Activated naive CD4-positive, alpha-beta T cell treated with anti-CD3 and anti-CD28 coated beads for 36 hours (primary cell): Measurements from ENCODE around the gene MYO1D. TPM values are rescaled to one million over a fixed set of nuclear protein-coding genes. Genes with fewer than 3 reads are reported as not detected.

ENCODE experiments used
- CTCF ChIA-PET: fragments of 350-600 bp; sonication (Branson Sonifier 250); formaldehyde crosslinking; loops from one replicate; lab custom pipeline; 2021; ENCODE audit warnings: antibody characterized with exemption; lab: Charles Lee
- DNase-seq: peaks from one replicate; pipeline ENCODE4 v3.0.0-alpha.2; 2020
- H3K27ac Mint-ChIP-seq: one replicate; pipeline ENCODE4 v1.8.0; 2021; ENCODE audit warnings: mild to moderate bottlenecking, mixed read lengths
- H3K27me3 Mint-ChIP-seq: one replicate; pipeline ENCODE4 v1.8.0; 2021; ENCODE audit warnings: low read depth, mixed read lengths
- H3K36me3 Mint-ChIP-seq: one replicate; pipeline ENCODE4 v1.8.0; 2021; ENCODE audit warnings: low read depth, mixed read lengths
- H3K4me1 Mint-ChIP-seq: one replicate; pipeline ENCODE4 v1.8.0; 2021; ENCODE audit warnings: low read depth, mixed read lengths
- H3K4me3 Mint-ChIP-seq: one replicate; pipeline ENCODE4 v1.8.0; 2021; ENCODE audit warnings: mild to moderate bottlenecking, moderate library complexity, mixed read lengths
- H3K9me3 Mint-ChIP-seq: one replicate; pipeline ENCODE4 v1.8.0; 2021; ENCODE audit warnings: mixed read lengths
- intact Hi-C: fragments of 100-400 bp; cut with micrococcal nuclease; formaldehyde crosslinking; loops from one replicate; pipeline ENCODE4 v1.15.1; 2023
- total RNA-seq, 2 experiments: library from RNA; stranded (reverse); gene quantifications; one replicate each; pipeline ENCODE4 v1.2.3, GENCODE V29; 2021

Gene MYO1D
- total RNA-seq, 2 experiments from 2014 or later = 6.7 to 8.3 TPM

DNA sequence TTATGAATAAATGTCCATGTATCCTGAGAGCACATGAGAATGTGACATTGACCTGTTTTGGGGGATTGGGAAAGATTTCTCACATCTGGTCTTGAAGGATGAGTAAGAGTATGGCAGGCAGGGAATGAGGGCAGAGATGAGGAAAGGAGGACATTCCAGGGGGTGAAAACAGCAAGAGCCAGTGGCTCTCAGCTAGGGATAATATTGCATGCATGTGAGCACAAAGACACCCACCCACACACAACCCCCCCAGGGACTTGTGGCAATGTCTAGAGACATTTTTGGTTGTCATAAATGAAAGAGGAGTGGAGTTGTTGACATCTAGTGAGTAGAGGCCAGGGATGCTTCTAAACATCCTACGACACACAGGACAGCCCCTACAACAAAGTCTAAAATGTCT, 6.0 kb downstream of the MYO1D start:
- DNase-seq = no peak
- no peak overlapping the region for H3K4me3 Mint-ChIP-seq
- H3K36me3 Mint-ChIP-seq = no peaks in the 10 kb centered on the region
- intact Hi-C loops = no loop called here
- peaks cover 2% of the 10 kb centered on the region for H3K27me3 Mint-ChIP-seq
- no peaks in the 10 kb centered on the region for H3K9me3 Mint-ChIP-seq
- H3K27ac Mint-ChIP-seq = no peak overlapping the region
- peaks cover 3% of the 10 kb centered on the region for H3K4me1 Mint-ChIP-seq
- CTCF ChIA-PET = no interaction called here

DNA sequence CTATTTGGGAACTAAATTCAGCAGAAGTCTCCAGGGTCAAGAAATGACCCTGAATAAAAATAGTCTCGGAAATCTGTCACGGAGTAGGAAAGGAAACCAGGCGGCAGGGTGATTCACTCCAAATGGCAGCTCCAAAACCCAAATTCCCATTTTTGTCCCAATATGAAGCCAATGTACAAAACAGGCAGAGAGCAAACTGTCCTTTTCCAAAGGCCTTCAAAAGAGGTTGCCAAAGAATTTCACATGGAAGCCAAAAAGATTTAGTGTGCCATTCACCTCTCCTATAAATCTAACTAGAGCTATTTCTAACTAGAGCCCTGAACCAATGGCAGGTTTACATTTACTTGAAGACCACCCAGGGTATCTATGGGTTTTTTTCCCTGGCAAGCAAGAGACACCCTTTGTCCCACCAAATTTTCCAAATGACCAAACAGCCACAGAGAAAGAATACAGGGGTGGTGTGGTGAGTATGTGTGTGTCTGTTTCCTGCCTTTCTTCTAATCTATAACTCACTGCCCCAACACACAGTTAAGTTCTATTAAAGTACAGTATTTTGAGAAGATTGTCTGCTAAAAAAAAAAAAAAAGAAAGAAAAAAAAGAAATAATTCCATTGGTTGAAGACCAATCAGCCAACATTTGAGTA, 6.8 kb downstream of the MYO1D start:
- CTCF ChIA-PET = no interaction called here
- Mint-ChIP-seq H3K4me1 (no peaks in the 10 kb centered on the region), H3K36me3 (no peaks in the 10 kb centered on the region), H3K27ac (no peak overlapping the region), H3K4me3 (no peak overlapping the region), H3K9me3 (no peaks in the 10 kb centered on the region), H3K27me3 (peaks cover 2% of the 10 kb centered on the region)
- DNase-seq = no peak
- intact Hi-C loops = no loop called here

DNA sequence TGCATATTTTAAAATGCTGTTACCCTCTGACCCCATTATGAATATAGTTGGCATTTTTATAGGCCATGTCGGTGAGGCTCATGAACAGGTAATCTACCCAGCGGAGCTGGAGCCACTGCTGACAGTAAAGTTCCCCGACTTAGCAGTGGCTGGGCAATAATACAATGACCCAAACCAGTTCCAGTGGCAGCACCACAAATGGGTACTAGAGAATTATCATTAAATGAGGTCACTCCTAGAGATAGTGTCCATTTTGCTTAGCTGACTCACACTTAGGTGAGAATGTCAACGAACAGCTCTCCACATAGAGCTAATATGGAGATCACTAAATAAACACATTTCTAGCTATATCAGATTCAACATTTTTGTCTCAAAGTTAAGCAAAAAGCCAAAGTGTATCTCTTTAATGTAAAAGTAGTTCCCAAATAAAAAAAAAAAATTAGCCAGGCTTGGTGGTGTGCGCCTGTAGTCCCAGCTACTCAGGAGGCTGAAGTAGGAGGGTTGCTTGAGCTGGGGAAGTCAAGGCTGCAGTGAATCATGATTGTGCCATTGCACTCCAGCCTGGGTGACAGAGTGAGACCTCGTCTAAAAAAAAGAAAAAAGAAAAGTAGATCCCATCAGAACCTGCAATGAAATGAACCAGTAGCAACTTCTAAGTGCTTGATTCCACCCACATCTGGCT, 7.4 kb downstream of the MYO1D start:
- DNase-seq = no peak
- CTCF ChIA-PET = no interaction called here
- Mint-ChIP-seq H3K36me3 (no peaks in the 10 kb centered on the region), H3K4me3 (no peak overlapping the region), H3K4me1 (no peaks in the 10 kb centered on the region), H3K27me3 (peaks cover 2% of the 10 kb centered on the region), H3K9me3 (no peaks in the 10 kb centered on the region), H3K27ac (no peak overlapping the region)
- intact Hi-C loops = no loop called here

DNA sequence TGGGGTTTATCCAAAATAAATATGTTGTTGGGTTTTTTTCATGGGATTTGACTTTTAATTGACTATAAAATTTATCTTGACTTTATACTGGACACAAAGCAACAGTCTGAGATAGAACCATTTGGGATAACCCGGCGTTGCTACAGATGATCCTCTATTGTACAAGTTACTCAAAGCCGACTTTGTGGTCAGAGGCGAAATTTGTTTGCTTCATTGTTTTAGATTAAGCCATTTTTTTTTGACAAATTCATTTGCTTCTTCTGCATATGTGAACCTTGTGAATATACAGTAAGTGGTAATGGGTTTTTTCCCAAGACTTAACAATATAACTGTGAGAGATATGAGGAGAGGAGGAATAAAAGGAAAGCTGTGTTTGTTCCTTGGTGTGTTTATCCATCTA, 11.8 kb downstream of the MYO1D start:
- CTCF ChIA-PET = no interaction called here
- H3K27me3 Mint-ChIP-seq = peaks cover 2% of the 10 kb centered on the region
- no peak overlapping the region for H3K27ac Mint-ChIP-seq
- no peaks in the 10 kb centered on the region for H3K4me1 Mint-ChIP-seq
- DNase-seq = no peak
- intact Hi-C loops = no loop called here
- H3K9me3 Mint-ChIP-seq = no peaks in the 10 kb centered on the region
- H3K36me3 Mint-ChIP-seq = no peaks in the 10 kb centered on the region
- no peak overlapping the region for H3K4me3 Mint-ChIP-seq

DNA sequence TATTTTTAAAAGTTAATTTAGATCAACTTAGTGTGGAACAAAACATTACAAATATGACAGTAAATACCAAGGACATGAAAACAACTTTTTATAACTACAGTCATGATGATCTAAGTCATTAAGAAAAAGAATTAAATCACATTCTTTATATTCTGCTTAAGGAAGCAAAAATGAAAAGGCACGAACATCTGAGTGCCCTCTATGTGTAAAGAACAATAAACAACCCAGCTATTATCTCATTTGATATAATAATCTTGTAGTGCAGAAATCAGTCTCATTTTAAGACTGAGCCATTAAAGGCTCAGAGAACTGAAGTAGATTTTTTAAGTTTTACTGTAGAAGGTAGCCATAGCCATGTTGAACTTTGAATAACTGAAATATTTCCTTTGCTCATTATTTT, 13.4 kb downstream of the MYO1D start:
- no peak overlapping the region for H3K27ac Mint-ChIP-seq
- no peaks in the 10 kb centered on the region for H3K4me1 Mint-ChIP-seq
- H3K9me3 Mint-ChIP-seq = no peaks in the 10 kb centered on the region
- CTCF ChIA-PET = interaction anchor here (3.0 kb wide), 1 partner anchor 13 kb away, joined by 21 read pairs; the partner anchor contains the start of gene MYO1D
- H3K36me3 Mint-ChIP-seq = no peaks in the 10 kb centered on the region
- DNase-seq = no peak
- H3K4me3 Mint-ChIP-seq = no peak overlapping the region
- H3K27me3 Mint-ChIP-seq = peaks cover 2% of the 10 kb centered on the region
- intact Hi-C loops = no loop called here

DNA sequence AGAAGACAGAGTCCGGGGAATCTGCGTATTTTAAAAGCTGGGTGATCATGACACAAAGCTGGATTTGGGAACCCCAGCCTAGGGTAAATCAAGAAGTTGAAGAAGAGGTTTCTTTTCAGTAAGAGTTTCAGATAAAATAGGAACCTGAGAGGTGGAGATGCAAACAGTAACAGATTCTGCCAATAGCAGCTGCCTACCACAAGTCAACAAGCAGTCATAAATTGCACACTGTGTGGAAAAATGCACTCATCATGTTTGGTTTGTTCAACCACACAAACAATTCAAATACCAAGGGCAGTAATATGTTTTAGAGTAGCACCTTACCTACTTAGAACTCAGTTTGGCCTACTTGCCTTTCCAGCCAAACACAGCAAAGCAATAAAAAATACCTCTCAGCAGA, 14.0 kb downstream of the MYO1D start:
- H3K36me3 Mint-ChIP-seq = no peaks in the 10 kb centered on the region
- no peaks in the 10 kb centered on the region for H3K9me3 Mint-ChIP-seq
- H3K27me3 Mint-ChIP-seq = peaks cover 2% of the 10 kb centered on the region
- no peak for DNase-seq
- H3K4me1 Mint-ChIP-seq = no peaks in the 10 kb centered on the region
- no peak overlapping the region for H3K27ac Mint-ChIP-seq
- no peak overlapping the region for H3K4me3 Mint-ChIP-seq
- CTCF ChIA-PET = interaction anchor here (3.0 kb wide), 1 partner anchor 14 kb away, joined by 21 read pairs; the partner anchor contains the start of gene MYO1D
- intact Hi-C loops = no loop called here

DNA sequence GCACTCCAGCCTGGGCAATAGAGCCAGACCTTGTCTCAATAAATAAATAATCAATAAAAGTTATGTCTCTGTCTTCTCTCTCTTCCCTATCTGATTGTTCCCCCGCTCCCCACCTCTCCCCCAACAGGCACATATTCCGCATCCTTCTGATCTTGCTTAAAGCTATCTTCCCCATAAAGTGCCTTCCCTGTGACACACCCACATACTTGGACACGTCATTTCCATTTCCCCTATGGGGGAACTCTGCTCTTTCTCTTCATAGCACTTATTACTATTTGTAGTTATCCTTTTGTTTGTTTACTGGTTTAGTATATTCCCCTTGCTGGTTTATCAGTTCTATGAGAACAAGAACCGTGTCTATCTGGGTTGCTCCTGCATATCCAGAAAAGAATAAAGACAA, 14.9 kb downstream of the MYO1D start:
- intact Hi-C loops = no loop called here
- no peaks in the 10 kb centered on the region for H3K9me3 Mint-ChIP-seq
- no peaks in the 10 kb centered on the region for H3K36me3 Mint-ChIP-seq
- no peak for DNase-seq
- H3K27me3 Mint-ChIP-seq = peaks cover 2% of the 10 kb centered on the region
- CTCF ChIA-PET = interaction anchor here (1.4 to 3.0 kb wide), 2 partner anchors 15 to 79 kb away, joined by 3 to 21 read pairs; partner anchors contain the start of gene MYO1D
- H3K4me1 Mint-ChIP-seq = no peaks in the 10 kb centered on the region
- no peak overlapping the region for H3K27ac Mint-ChIP-seq
- no peak overlapping the region for H3K4me3 Mint-ChIP-seq

DNA sequence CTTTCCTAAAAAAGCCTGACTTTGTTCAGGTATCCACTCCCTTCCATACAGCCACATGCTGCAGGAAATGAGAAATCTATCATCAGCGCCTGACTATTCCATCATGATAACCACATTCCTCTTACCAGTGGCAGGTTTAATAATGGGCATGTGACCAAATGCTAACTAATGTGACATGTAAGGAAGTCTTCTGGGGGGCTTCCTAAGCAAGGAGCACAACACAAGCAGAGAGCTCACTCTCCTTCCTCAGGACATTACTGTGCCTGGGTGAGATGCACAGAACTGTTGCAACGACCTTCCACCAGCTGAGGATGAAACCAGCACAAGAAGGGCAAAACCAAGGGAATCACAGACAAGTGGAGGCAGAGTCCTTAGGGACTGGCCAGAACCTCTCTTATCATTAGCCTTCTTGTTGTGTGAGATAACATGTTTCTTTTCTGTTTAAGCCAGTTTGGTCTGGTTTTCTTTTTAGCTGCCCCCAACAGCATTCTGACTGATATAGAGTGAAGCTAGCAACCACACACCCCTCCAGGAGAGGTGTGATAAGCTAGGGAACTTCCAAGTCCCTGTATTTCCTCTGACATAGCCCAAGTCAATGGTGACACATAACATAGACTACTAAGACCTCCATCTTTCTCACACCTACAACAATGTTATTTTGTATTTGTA, 16.9 kb downstream of the MYO1D start:
- no peak for DNase-seq

DNA sequence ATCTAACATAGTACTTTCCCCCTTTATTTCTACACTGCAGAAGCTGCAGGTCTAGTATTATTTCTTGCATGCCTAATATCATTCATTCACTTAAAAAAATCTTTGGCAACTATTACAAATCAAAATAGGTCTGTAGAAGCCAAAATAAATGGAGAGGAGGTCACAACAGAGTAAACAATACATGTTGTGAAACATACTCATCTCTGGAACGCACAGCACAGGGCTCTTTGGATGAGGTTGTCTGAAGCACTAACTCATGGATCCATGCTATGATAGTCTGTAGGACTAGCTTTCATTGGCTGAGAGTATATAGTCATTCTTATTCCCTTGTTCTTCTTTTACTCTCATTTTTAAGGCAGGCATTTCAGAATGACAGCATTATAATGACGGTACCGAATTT, 21.3 kb downstream of the MYO1D start:
- Mint-ChIP-seq H3K36me3 (no peaks in the 10 kb centered on the region), H3K4me3 (no peak overlapping the region), H3K4me1 (no peaks in the 10 kb centered on the region), H3K9me3 (no peaks in the 10 kb centered on the region), H3K27me3 (peaks cover 3% of the 10 kb centered on the region), H3K27ac (no peak overlapping the region)
- CTCF ChIA-PET = interaction anchor here (0.7 to 2.2 kb wide), 3 partner anchors 16 to 485 kb away, joined by 4 to 8 read pairs (median 4); partner anchors contain the start of gene MYO1D
- intact Hi-C loops = no loop called here
- no peak for DNase-seq

More for the DNA sequence above, 16.9 kb downstream of the MYO1D start:
- CTCF ChIA-PET = interaction anchor here (1.3 kb wide), 1 partner anchor 17 kb away, joined by 3 read pairs; the partner anchor contains the start of gene MYO1D
- Mint-ChIP-seq H3K4me3 (no peak overlapping the region), H3K4me1 (no peaks in the 10 kb centered on the region), H3K36me3 (no peaks in the 10 kb centered on the region), H3K9me3 (no peaks in the 10 kb centered on the region), H3K27ac (no peak overlapping the region), H3K27me3 (no peaks in the 10 kb centered on the region)
- intact Hi-C loops = no loop called here

DNA sequence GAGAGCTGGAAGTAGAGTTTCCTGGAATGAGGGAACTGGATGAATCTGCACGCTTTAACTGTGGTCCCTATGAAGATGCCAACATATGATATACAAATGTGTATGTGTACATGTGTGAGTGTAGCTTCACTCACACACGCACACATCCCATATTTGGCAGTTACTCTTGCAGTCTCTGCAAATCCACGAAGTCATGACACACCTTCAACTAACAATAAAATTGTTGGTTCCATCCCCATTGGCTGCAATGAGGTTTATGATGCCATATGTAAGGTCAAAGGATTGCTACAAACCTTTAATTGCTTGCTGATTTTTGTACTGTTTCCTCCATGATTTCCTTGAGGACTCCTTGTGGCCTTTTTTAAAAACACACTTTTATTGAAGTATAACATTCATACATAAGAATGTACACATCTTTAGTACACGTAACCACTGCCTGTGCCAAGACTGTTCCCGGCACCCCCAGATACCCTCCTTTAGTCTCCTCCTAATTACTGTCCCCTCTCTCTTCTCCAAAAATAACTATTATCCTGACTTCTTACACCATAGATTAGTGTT, 22.0 kb downstream of the MYO1D start:
- Mint-ChIP-seq H3K36me3 (no peaks in the 10 kb centered on the region), H3K4me1 (no peaks in the 10 kb centered on the region), H3K4me3 (no peak overlapping the region), H3K27ac (no peak overlapping the region), H3K27me3 (peaks cover 3% of the 10 kb centered on the region), H3K9me3 (no peaks in the 10 kb centered on the region)
- DNase-seq = no peak
- intact Hi-C loops = no loop called here
- CTCF ChIA-PET = interaction anchor here (2.2 kb wide), 1 partner anchor 22 kb away, joined by 8 read pairs; the partner anchor contains the start of gene MYO1D

DNA sequence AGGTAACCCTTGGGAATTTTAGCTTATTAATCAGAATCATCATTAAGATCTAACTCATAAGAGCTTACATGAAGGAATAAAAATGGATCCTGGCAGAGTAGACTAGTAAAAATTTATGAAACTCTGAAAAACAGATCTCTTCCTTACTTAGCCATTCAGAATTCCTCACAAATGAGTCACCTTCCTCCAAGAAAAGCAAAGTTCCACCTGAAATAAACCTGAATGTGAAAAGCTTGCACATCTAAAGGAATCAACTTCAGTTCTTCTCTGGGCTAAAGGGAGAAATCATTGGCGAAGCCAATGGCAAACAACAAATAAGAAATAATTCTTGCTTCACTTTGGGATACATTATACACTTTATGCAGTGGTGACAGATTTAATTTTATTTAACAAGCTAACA, 22.7 kb downstream of the MYO1D start:
- H3K9me3 Mint-ChIP-seq = no peaks in the 10 kb centered on the region
- H3K27ac Mint-ChIP-seq = no peak overlapping the region
- intact Hi-C loops = no loop called here
- H3K4me3 Mint-ChIP-seq = no peak overlapping the region
- peaks cover 3% of the 10 kb centered on the region for H3K27me3 Mint-ChIP-seq
- no peaks in the 10 kb centered on the region for H3K36me3 Mint-ChIP-seq
- H3K4me1 Mint-ChIP-seq = no peaks in the 10 kb centered on the region
- CTCF ChIA-PET = interaction anchor here (0.8 to 2.2 kb wide), 2 partner anchors 23 to 288 kb away, joined by 3 to 8 read pairs; partner anchors contain the start of gene MYO1D
- DNase-seq = no peak

DNA sequence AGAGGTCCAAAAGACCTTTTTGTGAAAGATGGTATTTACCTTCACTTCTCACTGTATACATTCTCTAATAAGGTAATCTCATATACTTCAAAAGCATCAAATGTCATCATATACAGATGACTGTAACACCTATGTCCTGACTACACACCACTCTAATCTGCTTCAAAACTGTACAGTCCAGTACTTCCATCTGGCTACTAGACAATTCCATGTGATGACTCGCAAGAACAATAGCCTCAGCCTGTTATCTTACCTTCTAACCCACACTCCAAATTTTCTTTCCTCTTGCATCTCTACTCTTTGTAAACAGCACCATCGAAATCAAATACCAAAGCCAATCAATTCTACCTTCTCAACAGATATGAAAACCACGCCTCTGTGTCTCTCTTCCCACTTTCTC, 24.1 kb downstream of the MYO1D start:
- Mint-ChIP-seq H3K4me3 (no peak overlapping the region), H3K4me1 (no peaks in the 10 kb centered on the region), H3K27ac (no peak overlapping the region), H3K9me3 (no peaks in the 10 kb centered on the region), H3K36me3 (no peaks in the 10 kb centered on the region), H3K27me3 (peaks cover 3% of the 10 kb centered on the region)
- CTCF ChIA-PET = no interaction called here
- no peak for DNase-seq
- intact Hi-C loops = no loop called here
